Measurements from ENCODE around the gene PRRT3. TPM values are rescaled to one million over a fixed set of nuclear protein-coding genes. Genes with fewer than 3 reads are reported as not detected.

Gene PRRT3
- polyA plus RNA-seq, 1 of the 3 experiments (the other 2 are of a cell fraction): 5.5 TPM

DNA sequence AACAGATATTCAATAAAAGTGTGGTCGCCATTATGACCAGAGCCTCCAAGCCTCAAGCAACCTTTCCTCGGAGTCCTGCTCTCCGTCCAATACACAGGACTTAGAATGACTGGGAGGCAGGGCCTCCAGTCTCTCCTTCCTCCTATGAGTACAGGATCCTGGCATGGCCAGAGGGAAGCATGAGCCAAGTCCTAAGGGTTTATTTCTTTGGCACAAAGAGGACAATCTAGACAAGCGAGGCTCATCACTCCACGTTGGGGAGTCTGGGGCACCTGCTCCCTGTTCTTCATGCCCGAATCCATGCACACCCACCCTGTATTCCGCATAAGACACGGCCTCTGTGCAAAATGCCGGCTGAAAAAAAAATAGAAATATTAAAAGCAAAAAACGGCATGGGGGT is 6.8 kb downstream of the PRRT3 start:
- Histone ChIP-seq H3F3A (replicated peaks; ENCODE audit: insufficient read depth) (peaks cover 4% of the 10 kb centered on the region), H3K36me3 (replicated peaks in 1 of 2; ENCODE audit: control insufficient read depth in 1 of 2, insufficient read depth in 2 of 2, low read length in 1 of 2) (peaks cover 0 to 18% of the 10 kb centered on the region in 2 experiments), H3K9me3 (no peaks in the 10 kb centered on the region), H3K4me3 (ENCODE audit: low read depth in 2 of 2, low read length in 1 of 2) (no peak overlapping the region), H3K9ac (no peak overlapping the region), H3K27ac (ENCODE audit: low read depth in 2 of 2, low read length in 1 of 2) (no peak overlapping the region), H3K9me2 (no peaks in the 10 kb centered on the region), H3K4me1 (ENCODE audit: control insufficient read depth in 1 of 2, insufficient read depth in 2 of 2, low read depth in 1 of 2, low read length in 1 of 2) (peaks cover 0 to 5% of the 10 kb centered on the region in 2 experiments; a peak in 1 of 4 replicates), H3K4me2 (no peak overlapping the region), H4K20me1 (ENCODE audit: insufficient read depth) (no peaks in the 10 kb centered on the region), H2AFZ (ENCODE audit: low read depth) (no peak overlapping the region), H3K27me3 (ENCODE audit: insufficient read depth) (no peaks in the 10 kb centered on the region), H3K79me2 (ENCODE audit: insufficient read depth) (no peaks in the 10 kb centered on the region)
- ChIA-PET POLR2A (interaction anchor here (6.8 kb wide), 1 partner anchor 11 kb away, joined by 58 read pairs; the partner anchor contains the start of gene CRELD1), CTCF (no interaction called here)
- 91% methylated on average over 10 of the region's 10 CpGs for WGBS (ENCODE audit: low lambda C conversion rate)
- TF ChIP-seq MXI1 (IDR thresholded peaks at IDR 0.05; ENCODE audit: low read depth, low read length) (no peak), FOXJ3 (CRISPR knock-in tag; IDR thresholded peaks at IDR 0.05) (no peak), TEAD4 (IDR thresholded peaks at IDR 0.05; ENCODE audit: borderline replicate concordance, insufficient read depth) (no peak), IRF3 (IDR thresholded peaks at IDR 0.05; ENCODE audit: low read depth, low read length) (no peak), MEF2A (IDR thresholded peaks at IDR 0.05; ENCODE audit: borderline replicate concordance, low read depth) (no peak), JUND (IDR thresholded peaks at IDR 0.05) (no peak), EP300 (IDR thresholded peaks at IDR 0.05; ENCODE audit: borderline replicate concordance in 1 of 2, low read depth in 1 of 2, low read length in 1 of 2) (no peak), PBX3 (IDR thresholded peaks at IDR 0.05) (no peak), RFX5 (IDR thresholded peaks at IDR 0.05; ENCODE audit: low read length) (no peak), MAX (IDR thresholded peaks at IDR 0.05; ENCODE audit: low read depth) (no peak), GABPA (IDR thresholded peaks at IDR 0.05; ENCODE audit: low read depth) (no peak), RCOR1 (IDR thresholded peaks at IDR 0.05; ENCODE audit: low read length) (no peak), ZBTB33 (IDR thresholded peaks at IDR 0.05; ENCODE audit: borderline replicate concordance, low read depth) (no peak), RXRA (IDR thresholded peaks at IDR 0.05; ENCODE audit: borderline replicate concordance, low read depth) (no peak), FOSL2 (IDR thresholded peaks at IDR 0.05; ENCODE audit: borderline replicate concordance, low read depth) (no peak), TAF1 (IDR thresholded peaks at IDR 0.05; ENCODE audit: borderline replicate concordance, low read depth, low read length) (no peak), SMC3 (IDR thresholded peaks at IDR 0.05; ENCODE audit: low read depth, low read length) (no peak)
- TF ChIP-seq, protein P1, sequence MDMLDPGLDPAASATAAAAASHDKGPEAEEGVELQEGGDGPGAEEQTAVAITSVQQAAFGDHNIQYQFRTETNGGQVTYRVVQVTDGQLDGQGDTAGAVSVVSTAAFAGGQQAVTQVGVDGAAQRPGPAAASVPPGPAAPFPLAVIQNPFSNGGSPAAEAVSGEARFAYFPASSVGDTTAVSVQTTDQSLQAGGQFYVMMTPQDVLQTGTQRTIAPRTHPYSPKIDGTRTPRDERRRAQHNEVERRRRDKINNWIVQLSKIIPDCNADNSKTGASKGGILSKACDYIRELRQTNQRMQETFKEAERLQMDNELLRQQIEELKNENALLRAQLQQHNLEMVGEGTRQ (IDR thresholded peaks at IDR 0.05; ENCODE audit: borderline replicate concordance, low read depth, low read length): no peak
- TF ChIP-seq, protein P2, sequence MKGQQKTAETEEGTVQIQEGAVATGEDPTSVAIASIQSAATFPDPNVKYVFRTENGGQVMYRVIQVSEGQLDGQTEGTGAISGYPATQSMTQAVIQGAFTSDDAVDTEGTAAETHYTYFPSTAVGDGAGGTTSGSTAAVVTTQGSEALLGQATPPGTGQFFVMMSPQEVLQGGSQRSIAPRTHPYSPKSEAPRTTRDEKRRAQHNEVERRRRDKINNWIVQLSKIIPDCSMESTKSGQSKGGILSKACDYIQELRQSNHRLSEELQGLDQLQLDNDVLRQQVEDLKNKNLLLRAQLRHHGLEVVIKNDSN (IDR thresholded peaks at IDR 0.05; ENCODE audit: borderline replicate concordance, low read depth): no peak
- DNase-seq: no peak

All from SK-N-SH (cell line).